ENCODE results near the gene ZSWIM5.
"Not testable (repeated sequence)": the region's sequence is repeated elsewhere in the genome, so short reads cannot be mapped to it uniquely, and the experiment has no call there.

ZSWIM5 gene

DNA sequence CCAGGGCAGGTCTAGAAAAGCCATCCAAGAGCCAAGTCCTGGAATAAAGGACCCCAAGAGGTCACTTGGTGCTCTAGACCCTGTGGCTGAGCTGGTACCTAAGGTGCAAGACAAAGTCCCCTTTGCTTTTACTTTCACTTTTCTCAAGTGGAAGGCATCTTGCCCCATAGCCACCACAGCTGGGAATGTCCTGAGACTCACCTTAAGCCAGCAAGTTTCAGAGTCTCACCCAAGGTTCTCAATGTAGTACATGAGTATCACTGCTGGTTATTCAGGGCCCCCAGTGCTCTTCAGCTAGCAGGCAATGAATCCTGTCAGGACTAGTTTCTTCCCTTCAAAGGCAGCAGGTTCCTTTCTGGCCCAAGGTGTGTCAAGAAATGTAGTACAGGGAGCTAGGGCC is 126.9 kb downstream of the ZSWIM5 start (continued):
- TF ChIP-seq, protein P1, sequence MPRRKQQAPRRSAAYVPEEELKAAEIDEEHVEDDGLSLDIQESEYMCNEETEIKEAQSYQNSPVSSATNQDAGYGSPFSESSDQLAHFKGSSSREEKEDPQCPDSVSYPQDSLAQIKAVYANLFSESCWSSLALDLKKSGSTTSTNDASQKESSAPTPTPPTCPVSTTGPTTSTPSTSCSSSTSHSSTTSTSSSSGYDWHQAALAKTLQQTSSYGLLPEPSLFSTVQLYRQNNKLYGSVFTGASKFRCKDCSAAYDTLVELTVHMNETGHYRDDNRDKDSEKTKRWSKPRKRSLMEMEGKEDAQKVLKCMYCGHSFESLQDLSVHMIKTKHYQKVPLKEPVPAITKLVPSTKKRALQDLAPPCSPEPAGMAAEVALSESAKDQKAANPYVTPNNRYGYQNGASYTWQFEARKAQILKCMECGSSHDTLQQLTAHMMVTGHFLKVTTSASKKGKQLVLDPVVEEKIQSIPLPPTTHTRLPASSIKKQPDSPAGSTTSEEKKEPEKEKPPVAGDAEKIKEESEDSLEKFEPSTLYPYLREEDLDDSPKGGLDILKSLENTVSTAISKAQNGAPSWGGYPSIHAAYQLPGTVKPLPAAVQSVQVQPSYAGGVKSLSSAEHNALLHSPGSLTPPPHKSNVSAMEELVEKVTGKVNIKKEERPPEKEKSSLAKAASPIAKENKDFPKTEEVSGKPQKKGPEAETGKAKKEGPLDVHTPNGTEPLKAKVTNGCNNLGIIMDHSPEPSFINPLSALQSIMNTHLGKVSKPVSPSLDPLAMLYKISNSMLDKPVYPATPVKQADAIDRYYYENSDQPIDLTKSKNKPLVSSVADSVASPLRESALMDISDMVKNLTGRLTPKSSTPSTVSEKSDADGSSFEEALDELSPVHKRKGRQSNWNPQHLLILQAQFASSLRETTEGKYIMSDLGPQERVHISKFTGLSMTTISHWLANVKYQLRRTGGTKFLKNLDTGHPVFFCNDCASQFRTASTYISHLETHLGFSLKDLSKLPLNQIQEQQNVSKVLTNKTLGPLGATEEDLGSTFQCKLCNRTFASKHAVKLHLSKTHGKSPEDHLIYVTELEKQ (tag by site-specific recombination; IDR thresholded peaks at IDR 0.05; ENCODE audit: borderline replicate concordance) = no peak
- TF ChIP-seq ZNF629 (tag by site-specific recombination; IDR thresholded peaks at IDR 0.05) = no peak
- TF ChIP-seq ZNF266 (tag by site-specific recombination; IDR thresholded peaks at IDR 0.05; ENCODE audit: low read depth) = no peak
- TF ChIP-seq ZNF501 (tag by site-specific recombination; IDR thresholded peaks at IDR 0.05) = no peak
- TF ChIP-seq, protein P2, sequence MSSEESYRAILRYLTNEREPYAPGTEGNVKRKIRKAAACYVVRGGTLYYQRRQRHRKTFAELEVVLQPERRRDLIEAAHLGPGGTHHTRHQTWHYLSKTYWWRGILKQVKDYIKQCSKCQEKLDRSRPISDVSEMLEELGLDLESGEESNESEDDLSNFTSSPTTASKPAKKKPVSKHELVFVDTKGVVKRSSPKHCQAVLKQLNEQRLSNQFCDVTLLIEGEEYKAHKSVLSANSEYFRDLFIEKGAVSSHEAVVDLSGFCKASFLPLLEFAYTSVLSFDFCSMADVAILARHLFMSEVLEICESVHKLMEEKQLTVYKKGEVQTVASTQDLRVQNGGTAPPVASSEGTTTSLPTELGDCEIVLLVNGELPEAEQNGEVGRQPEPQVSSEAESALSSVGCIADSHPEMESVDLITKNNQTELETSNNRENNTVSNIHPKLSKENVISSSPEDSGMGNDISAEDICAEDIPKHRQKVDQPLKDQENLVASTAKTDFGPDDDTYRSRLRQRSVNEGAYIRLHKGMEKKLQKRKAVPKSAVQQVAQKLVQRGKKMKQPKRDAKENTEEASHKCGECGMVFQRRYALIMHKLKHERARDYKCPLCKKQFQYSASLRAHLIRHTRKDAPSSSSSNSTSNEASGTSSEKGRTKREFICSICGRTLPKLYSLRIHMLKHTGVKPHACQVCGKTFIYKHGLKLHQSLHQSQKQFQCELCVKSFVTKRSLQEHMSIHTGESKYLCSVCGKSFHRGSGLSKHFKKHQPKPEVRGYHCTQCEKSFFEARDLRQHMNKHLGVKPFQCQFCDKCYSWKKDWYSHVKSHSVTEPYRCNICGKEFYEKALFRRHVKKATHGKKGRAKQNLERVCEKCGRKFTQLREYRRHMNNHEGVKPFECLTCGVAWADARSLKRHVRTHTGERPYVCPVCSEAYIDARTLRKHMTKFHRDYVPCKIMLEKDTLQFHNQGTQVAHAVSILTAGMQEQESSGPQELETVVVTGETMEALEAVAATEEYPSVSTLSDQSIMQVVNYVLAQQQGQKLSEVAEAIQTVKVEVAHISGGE (tag by site-specific recombination; conservative IDR thresholded peaks at IDR 0.05; ENCODE audit: low read depth) = no peak
- TF ChIP-seq AEBP2 (tag by site-specific recombination; IDR thresholded peaks at IDR 0.05; ENCODE audit: borderline replicate concordance) = no peak
- no peak for TF ChIP-seq ZBTB7A (tag by site-specific recombination; IDR thresholded peaks at IDR 0.05; ENCODE audit: low read depth)
- no peak for TF ChIP-seq ZNF23 (tag by site-specific recombination; IDR thresholded peaks at IDR 0.05; ENCODE audit: borderline replicate concordance)
- no peak for TF ChIP-seq ZNF155 (tag by site-specific recombination; IDR thresholded peaks at IDR 0.05)

DNA sequence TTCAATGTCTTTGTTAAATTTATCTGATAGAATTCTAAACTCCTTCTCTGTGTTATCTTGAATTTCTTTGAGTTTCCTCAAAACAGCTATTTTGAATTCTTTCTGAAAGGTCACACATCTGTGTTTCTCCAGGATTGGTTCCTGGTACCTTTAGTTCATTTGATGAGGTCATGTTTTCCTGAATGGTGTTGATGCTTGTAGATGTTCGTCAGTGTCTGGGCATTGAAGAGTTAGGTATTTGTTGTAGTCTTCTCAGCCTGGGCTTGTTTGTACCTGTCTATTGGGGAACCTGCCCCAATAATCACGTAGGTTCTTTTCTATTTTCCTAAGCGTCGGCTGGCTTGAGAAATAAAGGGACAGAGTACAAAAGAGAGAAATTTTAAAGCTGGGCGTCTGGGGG is 129.4 kb downstream of the ZSWIM5 start:
- H3K9me3 ChIP-seq (ENCODE audit: control insufficient read depth, insufficient read depth, low read depth, low read length); H3K27ac ChIP-seq (ENCODE audit: extremely low read depth, low read depth, low read length); H3K36me3 ChIP-seq (ENCODE audit: control insufficient read depth in 2 of 2, insufficient read depth in 1 of 2, low read length in 2 of 2); POLR2A ChIA-PET; H3K4me1 ChIP-seq (ENCODE audit: control insufficient read depth, insufficient read depth, low read length); H3K4me3 ChIP-seq (ENCODE audit: low read depth, low read length); CTCF ChIA-PET: not testable (repeated sequence)

DNA sequence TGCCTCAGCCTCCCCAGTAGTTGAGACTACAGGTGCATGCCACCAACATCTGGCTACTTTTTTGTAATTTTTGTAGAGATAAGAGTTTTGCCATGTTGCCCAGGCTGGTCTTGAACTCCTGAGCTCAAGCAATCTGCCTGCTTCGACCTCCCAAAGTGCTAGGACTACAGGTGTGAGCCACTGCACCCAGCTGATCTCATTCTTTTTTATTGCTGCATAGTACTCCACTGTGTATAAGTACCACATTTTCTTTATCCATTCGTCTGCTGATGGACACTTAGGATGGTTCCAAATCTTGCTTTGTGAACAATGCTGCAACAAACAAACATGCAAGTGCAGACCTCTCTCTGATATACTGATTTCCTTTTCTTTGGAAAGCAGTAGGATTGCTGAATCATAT is 134.8 kb downstream of the ZSWIM5 start:
- ChIA-PET POLR2A (no interaction called here), CTCF (no interaction called here)
- Histone ChIP-seq H3K4me3 (ENCODE audit: low read depth, low read length) (no peak overlapping the region), H3K4me1 (ENCODE audit: control insufficient read depth, insufficient read depth, low read length) (no peaks in the 10 kb centered on the region), H3K27ac (ENCODE audit: extremely low read depth, low read depth, low read length) (no peak overlapping the region), H3K36me3 (ENCODE audit: control insufficient read depth in 2 of 2, insufficient read depth in 1 of 2, low read length in 2 of 2) (no peaks in the 10 kb centered on the region), H3K9me3 (ENCODE audit: control insufficient read depth, insufficient read depth, low read depth, low read length) (no peaks in the 10 kb centered on the region)
- no peak for TF ChIP-seq ZNF785 (tag by site-specific recombination; IDR thresholded peaks at IDR 0.05)
- TF ChIP-seq ZNF391 (tag by site-specific recombination; IDR thresholded peaks at IDR 0.05; ENCODE audit: borderline replicate concordance, low read depth) = no peak
- peak; percentile 83 for TF ChIP-seq ZNF146 (tag by site-specific recombination; IDR thresholded peaks at IDR 0.05)
- TF ChIP-seq BCL11A (tag by site-specific recombination; IDR thresholded peaks at IDR 0.05; ENCODE audit: low read depth) = no peak

Measured in HEK293 (cell line).